ENCODE data around the gene MAGI3. TPM values are rescaled to one million over a fixed set of nuclear protein-coding genes. Genes with fewer than 3 reads are reported as not detected.

The MAGI3 gene
- total RNA-seq, 1 experiment from 2014 or later = 27.6 TPM

GRCh38 chr1:113660088-113660487, 269.8 kb downstream of the MAGI3 start:
- ChIA-PET POLR2A (no interaction called here), CTCF (no interaction called here)
- Histone ChIP-seq H3K4me3 (ENCODE audit: low read depth, low read length) (no peak overlapping the region), H3K4me1 (no peaks in the 10 kb centered on the region), H3K36me3 (ENCODE audit: control insufficient read depth, insufficient read depth, low read length) (no peaks in the 10 kb centered on the region), H3K9me3 (no peaks in the 10 kb centered on the region), H3K27me3 (replicated peaks; ENCODE audit: control insufficient read depth, insufficient read depth, low read length) (no peaks in the 10 kb centered on the region)
- Mint-ChIP-seq H3K27me3 (ENCODE audit: insufficient read depth, unreplicated experiment) (no peaks in the 10 kb centered on the region), H3K4me3 (ENCODE audit: unreplicated experiment) (no peak overlapping the region), H3K4me1 (ENCODE audit: low read depth, unreplicated experiment) (no peaks in the 10 kb centered on the region), H3K36me3 (ENCODE audit: insufficient read depth, unreplicated experiment) (peaks cover 13% of the 10 kb centered on the region), H3K9me3 (ENCODE audit: unreplicated experiment) (no peaks in the 10 kb centered on the region), H3K27ac (ENCODE audit: unreplicated experiment) (no peak overlapping the region)
- intact Hi-C loops (cut with micrococcal nuclease; ENCODE audit: unreplicated experiment) = no loop called here
- no TSS peak for BruUV-seq (replicated peaks)
- no peak for DNase-seq
- TF ChIP-seq CTCF (IDR thresholded peaks at IDR 0.05; ENCODE audit: insufficient read depth in 1 of 2, low read depth in 1 of 2, low read length in 1 of 2, severe bottlenecking in 1 of 2, unreplicated experiment in 1 of 2) = no peak

- no peak overlapping the region for H3K4me3 ChIP-seq (ENCODE audit: low read depth, low read length)
- Mint-ChIP-seq H3K27me3 (ENCODE audit: insufficient read depth, unreplicated experiment) (no peaks in the 10 kb centered on the region), H3K4me1 (ENCODE audit: low read depth, unreplicated experiment) (no peaks in the 10 kb centered on the region), H3K27ac (ENCODE audit: unreplicated experiment) (no peak overlapping the region), H3K4me3 (ENCODE audit: unreplicated experiment) (no peak overlapping the region), H3K36me3 (ENCODE audit: insufficient read depth, unreplicated experiment) (peaks cover 13% of the 10 kb centered on the region), H3K9me3 (ENCODE audit: unreplicated experiment) (no peaks in the 10 kb centered on the region)
- H3K36me3 ChIP-seq (ENCODE audit: control insufficient read depth, insufficient read depth, low read length) = no peaks in the 10 kb centered on the region
- BruUV-seq (replicated peaks) = no TSS peak
- POLR2A ChIA-PET = no interaction called here
- CTCF ChIA-PET = no interaction called here
- no peak for TF ChIP-seq CTCF (IDR thresholded peaks at IDR 0.05; ENCODE audit: insufficient read depth in 1 of 2, low read depth in 1 of 2, low read length in 1 of 2, severe bottlenecking in 1 of 2, unreplicated experiment in 1 of 2)
- 0 out of 2 replicates have a peak, but pooled peaks cover 7% of the 10 kb centered on the region for H3K4me1 ChIP-seq
- H3K27me3 ChIP-seq (replicated peaks; ENCODE audit: control insufficient read depth, insufficient read depth, low read length) = no peaks in the 10 kb centered on the region
- intact Hi-C loops (cut with micrococcal nuclease; ENCODE audit: unreplicated experiment) = no loop called here
- DNase-seq = no peak
- H3K9me3 ChIP-seq = no peaks in the 10 kb centered on the region
These were observed 271.8 kb downstream of the MAGI3 start for GRCh38 chr1:113662101-113662500.

GRCh38 chr1:113663165-113663951, 273.0 kb downstream of the MAGI3 start:
- DNase-seq = no peak
- Mint-ChIP-seq H3K4me1 (ENCODE audit: low read depth, unreplicated experiment) (no peaks in the 10 kb centered on the region), H3K27ac (ENCODE audit: unreplicated experiment) (no peak overlapping the region), H3K36me3 (ENCODE audit: insufficient read depth, unreplicated experiment) (peaks cover 22% of the 10 kb centered on the region), H3K27me3 (ENCODE audit: insufficient read depth, unreplicated experiment) (no peaks in the 10 kb centered on the region), H3K4me3 (ENCODE audit: unreplicated experiment) (no peak overlapping the region), H3K9me3 (ENCODE audit: unreplicated experiment) (no peaks in the 10 kb centered on the region)
- Histone ChIP-seq H3K9me3 (no peaks in the 10 kb centered on the region), H3K36me3 (ENCODE audit: control insufficient read depth, insufficient read depth, low read length) (no peaks in the 10 kb centered on the region), H3K4me1 (0 out of 2 replicates have a peak, but pooled peaks cover 7% of the 10 kb centered on the region), H3K27me3 (replicated peaks; ENCODE audit: control insufficient read depth, insufficient read depth, low read length) (no peaks in the 10 kb centered on the region), H3K4me3 (ENCODE audit: low read depth, low read length) (no peak overlapping the region)
- POLR2A ChIA-PET = no interaction called here
- CTCF ChIA-PET = no interaction called here
- no TSS peak for BruUV-seq (replicated peaks)
- intact Hi-C loops (cut with micrococcal nuclease; ENCODE audit: unreplicated experiment) = no loop called here
- no peak for TF ChIP-seq CTCF (IDR thresholded peaks at IDR 0.05; ENCODE audit: insufficient read depth in 1 of 2, low read depth in 1 of 2, low read length in 1 of 2, severe bottlenecking in 1 of 2, unreplicated experiment in 1 of 2)
